HepG2 (cell line): ENCODE measurements around the gene HPCAL1. TPM values are rescaled to one million over a fixed set of nuclear protein-coding genes. Genes with fewer than 3 reads are reported as not detected.
A peak's percentile ranks its signal among the peaks of the same experiment; 100 is the strongest.

ENCODE experiments used
- CCAR2 ChIP-seq: fragments of 200-400 bp; formaldehyde crosslinking; optimal IDR thresholded peaks from 2 replicates; pipeline ENCODE3; 2018; ENCODE audit warnings: low read depth, mild to moderate bottlenecking, low read length, moderate library complexity
- ETS1 ChIP-seq: sonication (generic); formaldehyde crosslinking; IDR thresholded peaks from 2 replicates; pipeline ENCODE4 v1.4.0; 2020; ENCODE audit warnings: missing genetic modification reagents
- GTF2F1 ChIP-seq: fragments of 150-350 bp; IDR thresholded peaks from 2 replicates; pipeline ENCODE4 v1.6.1; 2014; ENCODE audit warnings: low read length
- HDAC1 ChIP-seq: sonication (generic); formaldehyde crosslinking; IDR thresholded peaks from 2 replicates; pipeline ENCODE4 v1.5.1; 2020; ENCODE audit warnings: mild to moderate bottlenecking, missing genetic modification reagents
- KDM4B ChIP-seq: sonication (generic); formaldehyde crosslinking; IDR thresholded peaks from 2 replicates; pipeline ENCODE4 v1.4.0; 2020; ENCODE audit warnings: missing genetic modification reagents
- KLF6 ChIP-seq: IDR thresholded peaks from 2 replicates; pipeline ENCODE4 v1.8.0; 2016; ENCODE audit warnings: missing biosample characterization, missing genetic modification reagents
- KMT2A ChIP-seq: sonication (generic); formaldehyde crosslinking; IDR thresholded peaks from 2 replicates; pipeline ENCODE4 v1.4.0; 2020; ENCODE audit warnings: missing genetic modification reagents
- MAFF ChIP-seq: IDR thresholded peaks from 2 replicates; pipeline ENCODE4 v1.6.1; 2011; ENCODE audit warnings: low read depth, low read length, improper control_type of control experiment
- MATR3 ChIP-seq: sonication (generic); formaldehyde crosslinking; IDR thresholded peaks from 2 replicates; pipeline ENCODE4 v1.4.0; 2020; ENCODE audit warnings: missing genetic modification reagents
- NBN ChIP-seq: fragments of 450-650 bp; conservative IDR thresholded peaks from 2 replicates; pipeline ENCODE4 v1.6.1; 2017
- SP140L ChIP-seq: sonication (generic); formaldehyde crosslinking; IDR thresholded peaks from 2 replicates; pipeline ENCODE4 v1.4.0; 2020; ENCODE audit warnings: missing genetic modification reagents, borderline replicate concordance
- TBL1XR1 ChIP-seq: fragments of 150-350 bp; IDR thresholded peaks from 2 replicates; pipeline ENCODE4 v1.6.1; 2014; ENCODE audit warnings: borderline replicate concordance, low read length; ENCODE audit not compliant: partially characterized antibody
- TBX2 ChIP-seq: sonication (generic); formaldehyde crosslinking; IDR thresholded peaks from 2 replicates; pipeline ENCODE4 v1.5.0; 2020; ENCODE audit warnings: missing genetic modification reagents, mild to moderate bottlenecking, borderline replicate concordance
- THRA ChIP-seq: sonication (generic); formaldehyde crosslinking; IDR thresholded peaks from 2 replicates; pipeline ENCODE4 v1.4.0; 2020; ENCODE audit warnings: missing genetic modification reagents, borderline replicate concordance
- U2AF1 ChIP-seq: fragments of 200-400 bp; formaldehyde crosslinking; optimal IDR thresholded peaks from 2 replicates; pipeline ENCODE3; 2017; ENCODE audit warnings: mild to moderate bottlenecking, low read depth, low read length
- ZFP41 ChIP-seq: sonication (generic); formaldehyde crosslinking; IDR thresholded peaks from 2 replicates; pipeline ENCODE4 v1.4.0; 2020; ENCODE audit warnings: mild to moderate bottlenecking, missing genetic modification reagents, borderline replicate concordance
- ZFP62 ChIP-seq: sonication (generic); formaldehyde crosslinking; IDR thresholded peaks from 2 replicates; pipeline ENCODE4 v1.4.0; 2020; ENCODE audit warnings: missing genetic modification reagents
- ZFY ChIP-seq: sonication (generic); formaldehyde crosslinking; IDR thresholded peaks from 2 replicates; pipeline ENCODE4 v1.4.0; 2020; ENCODE audit warnings: missing genetic modification reagents
- ZHX1 ChIP-seq: sonication (generic); formaldehyde crosslinking; IDR thresholded peaks from 2 replicates; pipeline ENCODE4 v1.8.1; 2022; ENCODE audit warnings: low read depth, mild to moderate bottlenecking, missing genetic modification reagents
- ZNF20 ChIP-seq: sonication (generic); formaldehyde crosslinking; IDR thresholded peaks from 2 replicates; pipeline ENCODE4 v1.4.0; 2020; ENCODE audit warnings: mild to moderate bottlenecking, moderate library complexity, missing genetic modification reagents
- ZNF333 ChIP-seq: sonication (generic); formaldehyde crosslinking; IDR thresholded peaks from 2 replicates; pipeline ENCODE4 v1.4.0; 2020; ENCODE audit warnings: mild to moderate bottlenecking, missing genetic modification reagents, borderline replicate concordance
- ZNF670 ChIP-seq: sonication (generic); formaldehyde crosslinking; IDR thresholded peaks from 2 replicates; pipeline ENCODE4 v1.8.0; 2022; ENCODE audit warnings: mild to moderate bottlenecking, missing genetic modification reagents, borderline replicate concordance
- ZNF773 ChIP-seq: sonication (generic); formaldehyde crosslinking; IDR thresholded peaks from 2 replicates; pipeline ENCODE4 v1.4.0; 2020; ENCODE audit warnings: missing genetic modification reagents, borderline replicate concordance
- ZNF781 ChIP-seq: sonication (generic); formaldehyde crosslinking; IDR thresholded peaks from 2 replicates; pipeline ENCODE4 v1.5.1; 2020; ENCODE audit warnings: borderline replicate concordance, mild to moderate bottlenecking, missing genetic modification reagents; ENCODE audit errors: not compliant biosample characterization
- polyA plus RNA-seq, 8 experiments: library from polyadenylated mRNA; depleted of rRNA in 3 of 8; stranded (reverse) in 7 of 8; unstranded in 1 of 8; fragments of >200 nt; fragmentation: Illumina TruSeq in 4 of 8; extraction: Trizol in 4 of 8; gene quantifications; 2 replicates each; pipeline versions ENCODE4 v1.2.1 to v1.2.3, GENCODE V29; 2011 to 2016; ENCODE audit warnings: low read depth in 4 of 8, missing spikeins in 1 of 8, mixed read lengths in 1 of 8; ENCODE audit not compliant: insufficient read depth in 1 of 8
- total RNA-seq, 5 experiments: library from RNA; depleted of rRNA; stranded (reverse); fragments of >200 nt; fragmentation: Illumina TruSeq; extraction: Trizol; gene quantifications; 2 replicates each; pipeline ENCODE4 v1.2.3, GENCODE V29; 2016; ENCODE audit warnings: low read depth in 1 of 5
- TF ChIP-seq, protein P1 (sequence below): sonication (generic); formaldehyde crosslinking; IDR thresholded peaks from 2 replicates; pipeline ENCODE4 v1.9.0; 2021; ENCODE audit warnings: missing genetic modification reagents, borderline replicate concordance

The HPCAL1 gene
- total and polyA plus RNA-seq, 2 of the 13 experiments (the other 11 are each of a cell fraction or from before 2014, with no cell fraction given), result 29.5 to 29.9 TPM

GRCh38 chr2:10301941-10302478 is 694 bp upstream of the HPCAL1 start (continued):
- TF ChIP-seq ZFP41 (CRISPR knock-in tag), result no peak
- TF ChIP-seq TBX2 (CRISPR knock-in tag), result no peak
- no peak for TF ChIP-seq ZNF670 (CRISPR knock-in tag)
- peak; percentile 51; the same call in 1 of the 2 replicates for TF ChIP-seq ZNF773 (CRISPR knock-in tag)
- TF ChIP-seq THRA, result no peak
- TF ChIP-seq CCAR2, result no peak
- TF ChIP-seq U2AF1, result no peak
- no peak for TF ChIP-seq KMT2A (CRISPR knock-in tag)
- TF ChIP-seq ZHX1 (CRISPR knock-in tag), result no peak
- no peak for TF ChIP-seq ZNF20 (CRISPR knock-in tag)
- no peak for TF ChIP-seq ZFP62 (CRISPR knock-in tag)
- TF ChIP-seq ZNF781 (CRISPR knock-in tag), result peak; percentile 8
- no peak for TF ChIP-seq HDAC1 (CRISPR knock-in tag)
- TF ChIP-seq, protein P1, sequence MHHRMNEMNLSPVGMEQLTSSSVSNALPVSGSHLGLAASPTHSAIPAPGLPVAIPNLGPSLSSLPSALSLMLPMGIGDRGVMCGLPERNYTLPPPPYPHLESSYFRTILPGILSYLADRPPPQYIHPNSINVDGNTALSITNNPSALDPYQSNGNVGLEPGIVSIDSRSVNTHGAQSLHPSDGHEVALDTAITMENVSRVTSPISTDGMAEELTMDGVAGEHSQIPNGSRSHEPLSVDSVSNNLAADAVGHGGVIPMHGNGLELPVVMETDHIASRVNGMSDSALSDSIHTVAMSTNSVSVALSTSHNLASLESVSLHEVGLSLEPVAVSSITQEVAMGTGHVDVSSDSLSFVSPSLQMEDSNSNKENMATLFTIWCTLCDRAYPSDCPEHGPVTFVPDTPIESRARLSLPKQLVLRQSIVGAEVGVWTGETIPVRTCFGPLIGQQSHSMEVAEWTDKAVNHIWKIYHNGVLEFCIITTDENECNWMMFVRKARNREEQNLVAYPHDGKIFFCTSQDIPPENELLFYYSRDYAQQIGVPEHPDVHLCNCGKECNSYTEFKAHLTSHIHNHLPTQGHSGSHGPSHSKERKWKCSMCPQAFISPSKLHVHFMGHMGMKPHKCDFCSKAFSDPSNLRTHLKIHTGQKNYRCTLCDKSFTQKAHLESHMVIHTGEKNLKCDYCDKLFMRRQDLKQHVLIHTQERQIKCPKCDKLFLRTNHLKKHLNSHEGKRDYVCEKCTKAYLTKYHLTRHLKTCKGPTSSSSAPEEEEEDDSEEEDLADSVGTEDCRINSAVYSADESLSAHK, result no peak
- no peak for TF ChIP-seq MATR3 (CRISPR knock-in tag)
- TF ChIP-seq NBN, result no peak
- no peak for TF ChIP-seq TBL1XR1
- no peak for TF ChIP-seq KDM4B (CRISPR knock-in tag)
- TF ChIP-seq ZFY, result no peak
- TF ChIP-seq ZNF333 (CRISPR knock-in tag), result no peak
- no peak for TF ChIP-seq SP140L
- TF ChIP-seq GTF2F1, result no peak
- TF ChIP-seq ETS1 (CRISPR knock-in tag), result no peak
- TF ChIP-seq MAFF, result no peak
- no peak for TF ChIP-seq KLF6
